ENCODE results near the gene EYS. TPM values are rescaled to one million over a fixed set of nuclear protein-coding genes. Genes with fewer than 3 reads are reported as not detected.

The EYS gene
- total and polyA plus RNA-seq, 2 experiments from 2014 or later = under 0.01 to 0.15 TPM

GRCh38 chr6:65170273-65170672, 536.8 kb downstream of the EYS start:
- DNase-seq (ENCODE audit: low read depth in 1 of 2, low spot score in 1 of 2) = peak in 1 of 2 donors; percentile 0
- Histone ChIP-seq H3K9me3 (ENCODE audit: low read depth) (no peaks in the 10 kb centered on the region), H3K36me3 (no peaks in the 10 kb centered on the region), H3K4me1 (ENCODE audit: low read depth) (no peaks in the 10 kb centered on the region), H3K27me3 (no peaks in the 10 kb centered on the region), H3K4me3 (no peak overlapping the region), H3K27ac (no peak overlapping the region)
- no peak for TF ChIP-seq CTCF (IDR thresholded peaks at IDR 0.05; ENCODE audit: low read depth, low read length)

GRCh38 chr6:65161661-65162060, 545.4 kb downstream of the EYS start:
- DNase-seq (ENCODE audit: low read depth in 1 of 2, low spot score in 1 of 2) = no peak
- H3K27me3 ChIP-seq = no peaks in the 10 kb centered on the region
- no peaks in the 10 kb centered on the region for H3K4me1 ChIP-seq (ENCODE audit: low read depth)
- H3K4me3 ChIP-seq = no peak overlapping the region
- TF ChIP-seq CTCF (IDR thresholded peaks at IDR 0.05; ENCODE audit: low read depth, low read length) = no peak
- H3K36me3 ChIP-seq = no peaks in the 10 kb centered on the region
- no peak overlapping the region for H3K27ac ChIP-seq
- H3K9me3 ChIP-seq (ENCODE audit: low read depth) = no peaks in the 10 kb centered on the region

GRCh38 chr6:65157025-65157424, 550.0 kb downstream of the EYS start:
- no peak for TF ChIP-seq CTCF (IDR thresholded peaks at IDR 0.05; ENCODE audit: low read depth, low read length)
- Histone ChIP-seq H3K9me3 (ENCODE audit: low read depth) (no peaks in the 10 kb centered on the region), H3K36me3 (no peaks in the 10 kb centered on the region), H3K4me3 (no peak overlapping the region), H3K27ac (no peak overlapping the region), H3K4me1 (ENCODE audit: low read depth) (no peaks in the 10 kb centered on the region), H3K27me3 (no peaks in the 10 kb centered on the region)
- DNase-seq (ENCODE audit: low read depth in 1 of 2, low spot score in 1 of 2) = no peak

GRCh38 chr6:65155083-65155482, 551.9 kb downstream of the EYS start:
- no peaks in the 10 kb centered on the region for H3K4me1 ChIP-seq (ENCODE audit: low read depth)
- H3K4me3 ChIP-seq = no peak overlapping the region
- no peak overlapping the region for H3K27ac ChIP-seq
- DNase-seq (ENCODE audit: low read depth in 1 of 2, low spot score in 1 of 2) = no peak
- no peaks in the 10 kb centered on the region for H3K9me3 ChIP-seq (ENCODE audit: low read depth)
- H3K27me3 ChIP-seq = no peaks in the 10 kb centered on the region
- TF ChIP-seq CTCF (IDR thresholded peaks at IDR 0.05; ENCODE audit: low read depth, low read length) = no peak
- H3K36me3 ChIP-seq = no peaks in the 10 kb centered on the region

- H3K27me3 ChIP-seq = no peaks in the 10 kb centered on the region
- H3K4me3 ChIP-seq = no peak overlapping the region
- H3K4me1 ChIP-seq (ENCODE audit: low read depth) = no peaks in the 10 kb centered on the region
- H3K9me3 ChIP-seq (ENCODE audit: low read depth) = no peaks in the 10 kb centered on the region
- H3K36me3 ChIP-seq = no peaks in the 10 kb centered on the region
- no peak for TF ChIP-seq CTCF (IDR thresholded peaks at IDR 0.05; ENCODE audit: low read depth, low read length)
- H3K27ac ChIP-seq = no peak overlapping the region
- no peak for DNase-seq (ENCODE audit: low read depth in 1 of 2, low spot score in 1 of 2)
Observed at GRCh38 chr6:65149841-65150240, 557.2 kb downstream of the EYS start.

- DNase-seq (ENCODE audit: low read depth in 1 of 2, low spot score in 1 of 2) = no peak
- no peak overlapping the region for H3K4me3 ChIP-seq
- H3K27ac ChIP-seq = no peak overlapping the region
- H3K27me3 ChIP-seq = no peaks in the 10 kb centered on the region
- no peaks in the 10 kb centered on the region for H3K36me3 ChIP-seq
- no peaks in the 10 kb centered on the region for H3K4me1 ChIP-seq (ENCODE audit: low read depth)
- TF ChIP-seq CTCF (IDR thresholded peaks at IDR 0.05; ENCODE audit: low read depth, low read length) = no peak
- no peaks in the 10 kb centered on the region for H3K9me3 ChIP-seq (ENCODE audit: low read depth)
Observed at GRCh38 chr6:65148839-65149238, 558.2 kb downstream of the EYS start.

Data from cardiac muscle cell (in vitro differentiated cells and primary cell).